ENCODE results near the gene UBE2A. TPM values are rescaled to one million over a fixed set of nuclear protein-coding genes. Genes with fewer than 3 reads are reported as not detected.

The UBE2A gene
- total and polyA plus RNA-seq, 10 of the 15 experiments (the other 5 are each of a cell fraction or from before 2014, with no cell fraction given) = 20.8 to 121 (median 48.4) TPM

GRCh38 chrX:119614776-119615175 is 40.4 kb downstream of the UBE2A start:
- WGBS (ENCODE audit: insufficient coverage, insufficient replicate concordance, low lambda C conversion rate, missing lambda C conversion rate) = 82% methylated on average over 13 of the region's 13 CpGs
- Histone ChIP-seq H3K27me3 (replicated peaks in 1 of 2; ENCODE audit: control insufficient read depth in 2 of 2, insufficient read depth in 2 of 2, low read length in 1 of 2) (no peaks in the 10 kb centered on the region), H3K4me2 (ENCODE audit: control insufficient read depth, insufficient read depth) (no peak overlapping the region), H3K27ac (ENCODE audit: control insufficient read depth, insufficient read depth) (no peak overlapping the region), H3K4me3 (no peak overlapping the region), H3K36me3 (ENCODE audit: control insufficient read depth in 2 of 2, insufficient read depth in 2 of 2, low read length in 1 of 2) (no peaks in the 10 kb centered on the region), H3K79me2 (ENCODE audit: control insufficient read depth, insufficient read depth, low read length) (no peaks in the 10 kb centered on the region), H3K4me1 (ENCODE audit: control insufficient read depth, insufficient read depth, low read length) (peaks cover 25% of the 10 kb centered on the region), H3K9ac (ENCODE audit: control insufficient read depth, insufficient read depth, low read length) (no peak overlapping the region), H4K20me1 (ENCODE audit: control insufficient read depth, insufficient read depth) (no peaks in the 10 kb centered on the region), H3K9me3 (replicated peaks; ENCODE audit: control insufficient read depth, insufficient read depth, low read length) (no peaks in the 10 kb centered on the region), H2AFZ (ENCODE audit: control insufficient read depth, low read depth, low read length) (no peak overlapping the region)
- BruUV-seq (replicated peaks) = no TSS peak
- SMC1A ChIA-PET (ENCODE audit: uncharacterized antibody, unreplicated experiment) = interaction anchor here (1.5 to 1.8 kb wide), 2 partner anchors 10 to 23 kb away, joined by 6 to 7 read pairs; no protein-coding TSS in a partner anchor
- intact Hi-C loops (cut with micrococcal nuclease; ENCODE audit: unreplicated experiment) (loop anchor here (5.0 kb wide), 1 partner anchor 73 kb away; no protein-coding TSS in a partner anchor), in situ Hi-C loops (cut with MboI) (no loop called here)
- TF ChIP-seq NR2C2 (IDR thresholded peaks at IDR 0.05; ENCODE audit: borderline replicate concordance, control insufficient read depth, insufficient read length, low read depth) (no peak), POLR2A (IDR thresholded peaks at IDR 0.05; ENCODE audit: low read depth, low read length) (no peak), PBX3 (IDR thresholded peaks at IDR 0.05; ENCODE audit: insufficient replicate concordance, low read depth, low read length) (no peak), GABPA (IDR thresholded peaks at IDR 0.05; ENCODE audit: low read depth) (no peak), BRCA1 (IDR thresholded peaks at IDR 0.05; ENCODE audit: low read depth, low read length) (no peak), ZNF207 (IDR thresholded peaks at IDR 0.05; ENCODE audit: borderline replicate concordance) (no peak), WRNIP1 (IDR thresholded peaks at IDR 0.05; ENCODE audit: borderline replicate concordance, low read depth, low read length) (no peak), NFYB (IDR thresholded peaks at IDR 0.05; ENCODE audit: insufficient read depth, low read depth, low read length) (no peak), ELK1 (IDR thresholded peaks at IDR 0.05; ENCODE audit: low read depth, low read length) (no peak), EED (IDR thresholded peaks at IDR 0.05; ENCODE audit: low read depth) (no peak), SREBF1 (IDR thresholded peaks at IDR 0.05; ENCODE audit: low read length) (no peak), MTA3 (IDR thresholded peaks at IDR 0.05; ENCODE audit: borderline replicate concordance, low read length) (no peak), PML (IDR thresholded peaks at IDR 0.05; ENCODE audit: low read length) (no peak), MTA2 (IDR thresholded peaks at IDR 0.05; ENCODE audit: low read depth) (no peak), POLR2AphosphoS2 (IDR thresholded peaks at IDR 0.05; ENCODE audit: low read depth, low read length) (no peak), KLF5 (IDR thresholded peaks at IDR 0.05; ENCODE audit: partially characterized antibody) (no peak), IRF3 (IDR thresholded peaks at IDR 0.05) (no peak), HDGF (IDR thresholded peaks at IDR 0.05) (no peak)
- TF ChIP-seq, protein P1, sequence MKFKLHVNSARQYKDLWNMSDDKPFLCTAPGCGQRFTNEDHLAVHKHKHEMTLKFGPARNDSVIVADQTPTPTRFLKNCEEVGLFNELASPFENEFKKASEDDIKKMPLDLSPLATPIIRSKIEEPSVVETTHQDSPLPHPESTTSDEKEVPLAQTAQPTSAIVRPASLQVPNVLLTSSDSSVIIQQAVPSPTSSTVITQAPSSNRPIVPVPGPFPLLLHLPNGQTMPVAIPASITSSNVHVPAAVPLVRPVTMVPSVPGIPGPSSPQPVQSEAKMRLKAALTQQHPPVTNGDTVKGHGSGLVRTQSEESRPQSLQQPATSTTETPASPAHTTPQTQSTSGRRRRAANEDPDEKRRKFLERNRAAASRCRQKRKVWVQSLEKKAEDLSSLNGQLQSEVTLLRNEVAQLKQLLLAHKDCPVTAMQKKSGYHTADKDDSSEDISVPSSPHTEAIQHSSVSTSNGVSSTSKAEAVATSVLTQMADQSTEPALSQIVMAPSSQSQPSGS (IDR thresholded peaks at IDR 0.05; ENCODE audit: low read length) = no peak
- RAD21 ChIA-PET (ENCODE audit: unreplicated experiment) = interaction anchor here (0.9 kb wide), 2 partner anchors 112 to 139 kb away, joined by 3 read pairs; no protein-coding TSS in a partner anchor
- CTCF ChIA-PET = interaction anchor here (1.5 to 4.9 kb wide), 3 partner anchors 8 to 113 kb away, joined by 4 to 56 read pairs (median 9); partner anchors contain the start of gene NKRF
- FAIRE-seq = no peak
- no peak for ATAC-seq
- POLR2A ChIA-PET = no interaction called here
- no peak for DNase-seq (ENCODE audit: low read depth, low spot score)

Measured in GM12878 (cell line).